Measurements from ENCODE around the gene OR9A2.

OR9A2 gene

GRCh38 chr7:143042159-143042789 lies 15.3 kb upstream of the OR9A2 start:
- no peak overlapping the region for H3K4me3 Mint-ChIP-seq
- no peaks in the 10 kb centered on the region for H3K9me3 Mint-ChIP-seq
- no peaks in the 10 kb centered on the region for H3K27me3 Mint-ChIP-seq
- ATAC-seq: no peak
- H3K27ac Mint-ChIP-seq: no peak overlapping the region
- H3K36me3 Mint-ChIP-seq: no peaks in the 10 kb centered on the region
- peaks cover 19% of the 10 kb centered on the region for H3K4me1 Mint-ChIP-seq

DNA sequence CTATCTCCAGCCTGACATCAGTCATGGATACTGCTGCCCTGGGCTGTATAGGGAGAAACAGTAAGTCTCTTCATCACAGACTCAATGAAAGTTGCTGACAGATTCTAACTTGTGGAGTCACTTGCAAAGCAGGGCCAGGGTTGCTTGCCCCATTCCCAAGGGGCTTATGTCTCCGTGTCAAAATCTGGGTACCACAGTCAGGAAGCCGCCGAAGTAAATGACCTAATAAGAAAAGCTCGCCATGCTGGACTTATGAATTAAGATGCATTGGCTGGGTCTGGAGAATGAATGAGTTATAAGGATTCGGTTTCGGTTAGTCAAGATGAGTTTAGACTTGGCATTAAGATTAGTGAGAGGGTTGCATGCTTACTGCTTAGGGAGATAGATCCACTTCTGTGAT lies 14.4 kb upstream of the OR9A2 start:
- peaks cover 9% of the 10 kb centered on the region for H3K4me1 Mint-ChIP-seq
- H3K27ac Mint-ChIP-seq: no peak overlapping the region
- no peaks in the 10 kb centered on the region for H3K36me3 Mint-ChIP-seq
- no peak overlapping the region for H3K4me3 Mint-ChIP-seq
- no peaks in the 10 kb centered on the region for H3K27me3 Mint-ChIP-seq
- no peaks in the 10 kb centered on the region for H3K9me3 Mint-ChIP-seq
- ATAC-seq: no peak

DNA sequence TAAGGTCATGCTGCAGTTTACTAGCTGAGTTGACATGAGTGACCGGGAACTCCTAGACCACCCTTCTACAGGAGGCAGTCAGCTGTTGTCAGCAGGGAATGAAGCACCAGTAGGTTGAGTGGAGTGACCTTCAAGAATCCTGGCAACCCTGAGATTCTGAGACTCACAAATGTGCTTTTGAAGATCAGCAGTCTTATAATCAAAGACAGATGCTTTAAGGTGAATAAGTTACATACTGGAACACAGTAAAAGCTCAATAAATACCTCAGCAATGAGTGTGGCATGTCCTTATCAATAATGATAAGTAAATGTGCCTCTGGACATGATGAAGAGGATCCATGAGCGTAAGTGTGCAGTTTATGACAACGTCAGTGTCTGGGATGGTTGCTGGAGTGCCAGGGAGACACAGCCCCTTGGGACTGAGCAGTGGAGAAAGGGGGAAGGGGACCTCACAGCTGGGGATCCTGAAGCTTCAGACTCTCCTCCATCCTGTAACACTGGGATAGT lies 13.3 kb upstream of the OR9A2 start:
- Mint-ChIP-seq H3K4me1 (peaks cover 8% of the 10 kb centered on the region), H3K4me3 (no peak overlapping the region), H3K27ac (no peak overlapping the region), H3K36me3 (no peaks in the 10 kb centered on the region), H3K9me3 (peaks cover under 1% of the 10 kb centered on the region), H3K27me3 (no peaks in the 10 kb centered on the region)
- no peak for ATAC-seq

DNA sequence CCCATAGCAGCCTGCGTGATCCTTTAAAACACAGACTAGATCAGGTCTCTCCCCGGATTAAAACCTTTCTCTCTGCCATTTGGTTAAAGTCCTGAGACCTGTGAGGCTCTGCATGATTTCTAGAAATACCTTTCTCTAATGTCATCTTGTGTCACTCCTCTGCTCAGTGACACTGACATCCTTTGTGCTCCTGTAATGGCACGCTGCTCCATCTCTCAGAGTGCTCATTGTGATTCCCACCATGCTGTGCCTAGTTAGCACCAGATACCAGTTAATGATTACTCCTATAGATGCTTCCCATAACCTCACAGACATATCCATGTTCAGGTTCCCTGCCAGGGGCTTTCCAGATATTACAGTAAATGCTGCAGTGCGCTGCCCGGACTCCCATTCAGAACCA lies 11.7 kb upstream of the OR9A2 start:
- Mint-ChIP-seq H3K36me3 (peaks cover 8% of the 10 kb centered on the region), H3K27me3 (no peaks in the 10 kb centered on the region), H3K9me3 (peaks cover 15% of the 10 kb centered on the region), H3K4me1 (peaks cover 8% of the 10 kb centered on the region), H3K27ac (no peak overlapping the region), H3K4me3 (no peak overlapping the region)
- ATAC-seq: no peak

GRCh38 chr7:143027683-143028082 lies 751 bp upstream of the OR9A2 start:
- no peaks in the 10 kb centered on the region for H3K36me3 Mint-ChIP-seq
- no peak for ATAC-seq
- H3K4me3 Mint-ChIP-seq: no peak overlapping the region
- no peaks in the 10 kb centered on the region for H3K27me3 Mint-ChIP-seq
- no peaks in the 10 kb centered on the region for H3K9me3 Mint-ChIP-seq
- no peak overlapping the region for H3K27ac Mint-ChIP-seq
- H3K4me1 Mint-ChIP-seq: no peaks in the 10 kb centered on the region

- Mint-ChIP-seq H3K27me3 (no peaks in the 10 kb centered on the region), H3K36me3 (no peaks in the 10 kb centered on the region), H3K4me1 (no peaks in the 10 kb centered on the region), H3K4me3 (no peak overlapping the region), H3K27ac (no peak overlapping the region), H3K9me3 (no peaks in the 10 kb centered on the region)
- no peak for ATAC-seq
Measured at GRCh38 chr7:143025371-143025770, 1.6 kb downstream of the OR9A2 start.

- H3K9me3 Mint-ChIP-seq: peaks cover 6% of the 10 kb centered on the region
- H3K36me3 Mint-ChIP-seq: peaks cover 10% of the 10 kb centered on the region
- H3K27me3 Mint-ChIP-seq: no peaks in the 10 kb centered on the region
- H3K4me3 Mint-ChIP-seq: no peak overlapping the region
- no peak overlapping the region for H3K27ac Mint-ChIP-seq
- ATAC-seq: no peak
- peaks cover 10% of the 10 kb centered on the region for H3K4me1 Mint-ChIP-seq
Measured at GRCh38 chr7:143023047-143023446, 3.9 kb downstream of the OR9A2 start.

DNA sequence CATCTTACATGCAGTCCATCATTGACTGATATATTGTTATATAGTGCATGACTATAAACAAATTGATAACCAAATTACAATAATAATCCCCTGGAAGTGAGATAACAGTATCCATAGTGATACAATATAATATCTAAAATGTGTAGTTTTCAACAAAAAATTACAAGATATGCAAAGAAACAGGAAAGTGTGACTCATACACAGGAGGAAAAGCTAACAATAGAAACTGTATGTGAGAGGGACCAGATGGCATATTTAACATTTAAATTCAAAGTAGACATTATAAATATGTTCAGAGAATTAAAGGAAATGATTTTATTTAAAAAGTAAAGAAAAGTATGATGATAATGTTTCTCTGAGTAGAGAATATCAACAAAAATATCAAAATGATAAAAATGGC lies 8.0 kb downstream of the OR9A2 start:
- no peak for ATAC-seq
- no peak overlapping the region for H3K4me3 Mint-ChIP-seq
- peaks cover 6% of the 10 kb centered on the region for H3K9me3 Mint-ChIP-seq
- H3K4me1 Mint-ChIP-seq: peaks cover 46% of the 10 kb centered on the region
- no peaks in the 10 kb centered on the region for H3K27me3 Mint-ChIP-seq
- no peak overlapping the region for H3K27ac Mint-ChIP-seq
- H3K36me3 Mint-ChIP-seq: peaks cover 10% of the 10 kb centered on the region

GRCh38 chr7:143016996-143017395 lies 9.9 kb downstream of the OR9A2 start:
- Mint-ChIP-seq H3K36me3 (peaks cover 10% of the 10 kb centered on the region), H3K27ac (peak overlapping the region; percentile 74), H3K4me1 (peaks cover 63% of the 10 kb centered on the region), H3K4me3 (no peak overlapping the region), H3K9me3 (peaks cover 10% of the 10 kb centered on the region), H3K27me3 (no peaks in the 10 kb centered on the region)
- peak; percentile 47 for ATAC-seq

GRCh38 chr7:143015926-143016490 lies 10.9 kb downstream of the OR9A2 start:
- ATAC-seq: no peak
- Mint-ChIP-seq H3K4me3 (no peak overlapping the region), H3K9me3 (peaks cover 10% of the 10 kb centered on the region), H3K4me1 (peaks cover 63% of the 10 kb centered on the region), H3K36me3 (peaks cover 10% of the 10 kb centered on the region), H3K27me3 (no peaks in the 10 kb centered on the region), H3K27ac (peak overlapping the region; percentile 74)

- Mint-ChIP-seq H3K27ac (peak overlapping the region; percentile 74), H3K36me3 (peaks cover 10% of the 10 kb centered on the region), H3K27me3 (no peaks in the 10 kb centered on the region), H3K4me3 (peak overlapping the region; percentile 38), H3K9me3 (peaks cover 10% of the 10 kb centered on the region), H3K4me1 (peaks cover 65% of the 10 kb centered on the region)
- ATAC-seq: peak; percentile 82
Measured at GRCh38 chr7:143015084-143015483, 11.8 kb downstream of the OR9A2 start.

DNA sequence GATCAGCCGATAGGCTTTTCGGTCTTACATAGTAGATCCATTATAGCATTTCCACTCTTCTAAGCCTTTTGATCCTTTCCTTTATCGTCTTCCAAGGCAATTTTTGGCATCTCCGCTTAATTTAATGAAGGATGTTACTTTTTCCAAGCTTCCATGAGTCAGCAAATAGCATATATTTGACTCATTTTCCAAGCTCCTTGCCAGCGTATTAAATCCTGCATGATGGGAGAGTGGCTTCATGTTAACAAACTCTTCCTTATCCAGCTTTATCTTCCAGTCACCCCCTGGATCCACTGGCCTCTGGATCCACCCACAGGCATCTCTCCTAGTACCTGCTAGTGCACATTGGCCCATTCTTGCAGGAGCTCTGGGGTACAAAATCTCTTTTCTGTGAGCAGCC lies 13.0 kb downstream of the OR9A2 start:
- no peaks in the 10 kb centered on the region for H3K27me3 Mint-ChIP-seq
- H3K9me3 Mint-ChIP-seq: peaks cover 4% of the 10 kb centered on the region
- no peak overlapping the region for H3K4me3 Mint-ChIP-seq
- peak overlapping the region; percentile 74 for H3K27ac Mint-ChIP-seq
- H3K36me3 Mint-ChIP-seq: peaks cover 3% of the 10 kb centered on the region
- peaks cover 68% of the 10 kb centered on the region for H3K4me1 Mint-ChIP-seq
- ATAC-seq: no peak

- Mint-ChIP-seq H3K4me3 (no peak overlapping the region), H3K36me3 (no peaks in the 10 kb centered on the region), H3K27ac (no peak overlapping the region), H3K4me1 (peaks cover 65% of the 10 kb centered on the region), H3K9me3 (peaks cover 3% of the 10 kb centered on the region), H3K27me3 (no peaks in the 10 kb centered on the region)
- no peak for ATAC-seq
Measured at GRCh38 chr7:143013473-143013872, 13.5 kb downstream of the OR9A2 start.

DNA sequence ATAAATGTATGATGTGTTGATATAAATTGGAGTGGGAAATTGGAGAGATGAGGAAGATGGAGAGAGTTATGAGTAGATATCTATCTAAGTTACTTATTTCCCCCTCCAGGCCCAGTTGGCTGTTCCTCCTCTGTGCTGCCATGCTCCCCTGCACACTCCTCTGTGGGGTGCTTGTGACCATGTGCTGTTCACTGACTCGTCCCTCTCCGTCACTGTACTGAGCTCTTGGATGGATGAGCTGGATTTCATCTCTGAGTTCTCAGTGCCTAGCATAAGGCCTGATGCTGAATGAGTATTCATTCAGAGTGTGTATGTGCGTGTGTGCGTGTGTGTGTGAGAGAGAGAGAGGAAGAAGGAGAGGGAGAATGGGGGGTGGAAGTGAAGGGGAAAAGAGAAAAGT lies 14.5 kb downstream of the OR9A2 start:
- ATAC-seq: no peak
- peaks cover 3% of the 10 kb centered on the region for H3K9me3 Mint-ChIP-seq
- no peaks in the 10 kb centered on the region for H3K36me3 Mint-ChIP-seq
- no peak overlapping the region for H3K4me3 Mint-ChIP-seq
- peaks cover 64% of the 10 kb centered on the region for H3K4me1 Mint-ChIP-seq
- peak overlapping the region; percentile 55 for H3K27ac Mint-ChIP-seq
- no peaks in the 10 kb centered on the region for H3K27me3 Mint-ChIP-seq

- no peak for ATAC-seq
- Mint-ChIP-seq H3K4me1 (peaks cover 60% of the 10 kb centered on the region), H3K27ac (peak overlapping the region; percentile 55), H3K27me3 (no peaks in the 10 kb centered on the region), H3K4me3 (no peak overlapping the region), H3K9me3 (peaks cover 3% of the 10 kb centered on the region), H3K36me3 (no peaks in the 10 kb centered on the region)
Measured at GRCh38 chr7:143012001-143012400, 14.9 kb downstream of the OR9A2 start.

Data from stimulated activated memory B cell treated with anti-CD40 and anti-IgM and Interleukin-4, amounts not matched to agents 10 μg/mL and 1 μg/mL and 100 μg/mL, for 72 hours (primary cell).